DMS153 (cell line): Measurements from ENCODE around the gene NDUFAF7.
"Not testable (repeated sequence)": the region's sequence is repeated elsewhere in the genome, so short reads cannot be mapped to it uniquely, and the experiment has no call there.

ENCODE experiments used
- DNase-seq: peaks from one replicate; lab custom pipeline; 2025; lab: John Stamatoyannopoulos, UW

The NDUFAF7 gene

DNA sequence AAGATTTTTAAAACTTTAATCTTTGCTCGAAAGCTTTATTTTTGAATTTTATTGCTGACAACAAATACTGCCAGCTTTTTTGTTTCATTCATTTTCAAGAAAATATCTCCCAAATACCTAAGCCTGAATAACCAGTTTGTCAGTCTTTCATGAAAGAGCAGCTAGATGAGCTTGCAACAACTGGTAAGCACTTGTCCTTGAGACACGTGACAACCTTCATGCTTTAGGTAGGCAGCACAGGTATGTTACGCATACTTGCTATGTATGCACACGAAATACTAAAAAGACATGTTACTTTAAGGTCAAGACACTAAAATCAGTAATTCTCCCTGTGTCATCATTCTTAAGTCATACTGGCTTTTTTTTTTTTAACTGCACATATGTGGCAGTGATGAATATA, 12.4 kb upstream of the NDUFAF7 start:
- no peak for DNase-seq

DNA sequence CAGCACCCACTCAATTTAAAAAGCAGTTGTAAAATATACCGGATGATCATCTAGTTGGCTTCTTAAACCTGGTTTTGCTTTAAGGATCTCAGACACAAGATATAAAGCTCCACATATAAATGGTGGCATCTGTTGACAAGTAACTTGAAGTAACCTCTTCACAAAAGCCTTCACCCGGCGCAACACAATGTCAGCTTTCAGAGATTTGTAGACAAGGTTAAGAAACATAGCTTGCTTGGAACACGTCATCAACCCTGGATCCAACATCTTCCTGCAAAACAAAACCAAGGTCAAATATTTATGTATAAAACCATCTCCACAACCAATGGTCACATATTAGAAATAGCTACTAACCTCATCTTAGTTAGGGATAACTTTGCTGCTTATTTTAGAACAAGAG, 8.3 kb upstream of the NDUFAF7 start:
- no peak for DNase-seq

- DNase-seq: no peak
Measured at GRCh38 chr2:37224063-37224462, 7.4 kb upstream of the NDUFAF7 start.

GRCh38 chr2:37225129-37225528, 6.3 kb upstream of the NDUFAF7 start:
- not testable (repeated sequence) for DNase-seq

- no peak for DNase-seq
Measured at GRCh38 chr2:37226863-37227262, 4.6 kb upstream of the NDUFAF7 start.

- DNase-seq: no peak
Measured at GRCh38 chr2:37228788-37229187, 2.7 kb upstream of the NDUFAF7 start.

DNA sequence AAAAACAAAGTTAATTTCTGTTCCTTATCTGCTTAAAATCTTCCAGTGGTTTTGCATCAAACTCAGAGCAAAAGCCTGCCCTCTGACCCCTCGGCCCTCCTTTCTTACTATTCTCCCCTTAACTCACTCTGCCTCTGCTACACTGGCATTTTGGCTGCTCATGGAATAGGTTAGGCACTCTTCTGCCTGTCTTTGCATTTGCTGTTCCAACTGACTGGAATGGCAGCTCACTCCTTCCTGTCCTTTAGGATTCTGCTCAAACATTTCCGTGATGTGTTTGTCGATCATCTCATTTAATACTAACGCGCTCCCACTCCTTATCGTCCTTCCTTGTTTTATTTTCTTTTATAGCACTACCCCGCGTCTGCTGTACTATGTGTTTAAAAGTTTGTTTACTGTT, 877 bp upstream of the NDUFAF7 start:
- no peak for DNase-seq

GRCh38 chr2:37232131-37232933, 874 bp downstream of the NDUFAF7 start:
- no peak for DNase-seq

GRCh38 chr2:37243435-37243834, 12.0 kb downstream of the NDUFAF7 start:
- no peak for DNase-seq

DNA sequence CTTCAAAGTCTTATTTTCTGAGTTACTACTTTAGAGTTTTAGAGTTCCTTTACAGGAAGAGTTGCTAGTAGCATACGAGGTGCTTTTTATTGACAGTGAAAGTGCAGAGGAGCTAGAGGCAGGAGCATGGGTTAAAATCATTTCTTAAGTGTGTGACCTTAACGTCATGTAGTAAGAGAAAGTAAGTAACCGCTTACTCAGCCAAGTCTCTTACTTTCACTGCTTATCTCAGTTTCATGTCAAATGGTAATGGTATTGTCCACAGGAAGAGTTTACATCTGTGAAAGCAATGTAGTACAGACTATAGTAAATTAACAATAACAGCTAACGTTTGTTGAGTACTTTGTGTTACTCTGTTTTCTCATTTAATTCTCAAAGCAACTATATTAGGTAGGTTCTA, 12.6 kb downstream of the NDUFAF7 start:
- no peak for DNase-seq

- DNase-seq: no peak
Measured at GRCh38 chr2:37244755-37245154, 13.3 kb downstream of the NDUFAF7 start.

DNA sequence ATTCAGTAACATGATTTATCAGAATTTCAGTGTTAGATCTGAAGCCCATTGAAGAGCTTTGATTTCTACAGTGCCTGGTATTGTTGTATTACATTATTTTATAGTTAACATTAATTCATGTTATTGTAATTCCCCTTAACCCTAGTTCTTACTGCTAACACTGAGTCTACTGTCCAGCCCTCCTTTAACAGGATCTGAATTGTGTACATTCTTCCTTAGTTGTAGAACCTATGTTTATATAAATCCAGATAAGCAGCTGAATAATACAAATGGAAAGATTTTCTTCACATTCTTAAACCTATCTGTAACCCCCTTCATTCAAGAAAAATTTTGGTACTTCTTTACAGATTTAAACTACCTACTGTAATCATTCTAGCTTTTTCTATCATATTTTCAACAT, 14.7 kb downstream of the NDUFAF7 start:
- no peak for DNase-seq

DNA sequence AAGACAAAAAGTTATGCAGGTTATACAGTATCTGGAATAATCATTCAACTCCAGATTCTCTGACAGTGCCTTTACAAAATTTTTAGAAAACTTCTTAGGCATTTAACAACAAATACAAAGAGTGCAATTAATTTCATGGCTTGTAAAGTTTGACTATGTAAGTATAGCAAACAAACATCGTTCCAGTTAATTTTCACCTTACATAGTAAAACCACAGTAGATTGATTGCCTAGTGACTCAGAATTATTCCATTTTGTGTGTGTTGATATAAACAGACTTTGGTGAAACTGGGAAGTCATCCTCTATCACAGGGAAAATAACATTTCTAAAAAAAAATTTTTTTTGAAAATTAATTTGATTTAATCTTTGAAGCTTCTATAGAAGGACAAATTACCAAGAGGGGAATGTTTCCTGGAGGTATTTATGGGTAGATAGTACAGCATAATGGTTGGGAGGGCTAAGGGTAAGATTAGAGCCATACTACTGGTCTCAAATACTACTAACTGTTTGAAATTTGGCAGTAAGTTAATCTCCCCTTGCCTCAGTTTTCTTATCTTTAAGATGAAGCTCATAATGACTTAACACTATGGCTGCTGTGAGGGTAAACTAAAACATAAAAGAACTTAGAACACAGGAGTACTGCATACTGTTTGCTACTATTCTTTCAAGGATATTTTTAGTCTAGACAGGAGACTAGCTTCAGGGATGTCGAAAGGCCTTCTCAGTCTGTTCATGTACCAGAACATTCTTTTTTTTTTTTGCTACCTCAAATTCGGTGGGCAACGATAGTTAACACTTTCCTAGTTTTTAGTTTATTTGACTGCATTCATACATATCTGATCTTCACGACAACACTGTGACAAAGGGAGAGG, 19.6 kb downstream of the NDUFAF7 start:
- no peak for DNase-seq

GRCh38 chr2:37262522-37262921, 31.1 kb downstream of the NDUFAF7 start:
- DNase-seq: no peak

GRCh38 chr2:37263839-37264238, 32.4 kb downstream of the NDUFAF7 start:
- no peak for DNase-seq

GRCh38 chr2:37267685-37268084, 36.2 kb downstream of the NDUFAF7 start:
- no peak for DNase-seq

DNA sequence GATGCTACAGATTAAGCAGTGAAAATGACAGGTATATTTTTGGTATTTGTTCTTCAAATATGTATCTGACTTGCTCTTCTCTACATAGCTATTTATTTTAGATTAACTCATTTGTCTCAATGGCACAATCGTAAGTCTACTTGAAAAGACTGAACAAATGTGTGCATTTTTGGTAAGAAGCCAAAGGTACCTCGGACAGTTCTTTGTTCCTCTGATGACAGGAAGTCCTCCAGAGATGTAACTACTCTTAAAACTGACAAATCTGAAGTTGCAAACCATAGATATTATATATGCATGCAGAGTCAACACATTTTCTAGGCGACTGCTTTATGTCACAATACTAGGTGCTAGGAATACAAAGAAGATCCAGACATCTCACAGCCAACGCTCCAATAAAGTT, 36.7 kb downstream of the NDUFAF7 start:
- no peak for DNase-seq

GRCh38 chr2:37271376-37272067, 40.1 kb downstream of the NDUFAF7 start:
- no peak for DNase-seq

GRCh38 chr2:37274359-37274965, 43.0 kb downstream of the NDUFAF7 start:
- no peak for DNase-seq

- no peak for DNase-seq
Measured at GRCh38 chr2:37276291-37276690, 44.8 kb downstream of the NDUFAF7 start.

GRCh38 chr2:37281916-37282315, 50.5 kb downstream of the NDUFAF7 start:
- no peak for DNase-seq

- no peak for DNase-seq
Measured at GRCh38 chr2:37282746-37283145, 51.3 kb downstream of the NDUFAF7 start.
